ENCODE measurements around the gene COL24A1.
"Not testable (repeated sequence)": the region's sequence is repeated elsewhere in the genome, so short reads cannot be mapped to it uniquely, and the experiment has no call there.

The COL24A1 gene

GRCh38 chr1:86072474-86072873 lies 84.1 kb downstream of the COL24A1 start:
- not testable (repeated sequence) for ATAC-seq, DNase-seq

GRCh38 chr1:86071870-86072269 lies 84.7 kb downstream of the COL24A1 start:
- ATAC-seq, DNase-seq: not testable (repeated sequence)

GRCh38 chr1:86069757-86070145 lies 86.8 kb downstream of the COL24A1 start:
- DNase-seq (no peak), ATAC-seq (no peak)

- DNase-seq (no peak), ATAC-seq (no peak)
Observed at GRCh38 chr1:86068841-86069756, 87.5 kb downstream of the COL24A1 start.

- no peak for DNase-seq
Observed at GRCh38 chr1:86068271-86068721, 88.3 kb downstream of the COL24A1 start.

GRCh38 chr1:86067626-86068025 lies 88.9 kb downstream of the COL24A1 start:
- DNase-seq (no peak), ATAC-seq (no peak)

More at GRCh38 chr1:86068271-86068721, 88.3 kb downstream of the COL24A1 start:
- ATAC-seq = no peak

- ATAC-seq = no peak
- DNase-seq = no peak
Observed at GRCh38 chr1:86064899-86065298, 91.7 kb downstream of the COL24A1 start.

- no peak for ATAC-seq
Observed at GRCh38 chr1:86063721-86064120, 92.9 kb downstream of the COL24A1 start.

GRCh38 chr1:86062453-86062852 lies 94.1 kb downstream of the COL24A1 start:
- no peak for DNase-seq
- ATAC-seq = no peak

More at GRCh38 chr1:86063721-86064120, 92.9 kb downstream of the COL24A1 start:
- no peak for DNase-seq

- no peak for DNase-seq
- ATAC-seq = no peak
Observed at GRCh38 chr1:86061551-86061990, 95.0 kb downstream of the COL24A1 start.

- ATAC-seq (no peak), DNase-seq (no peak)
Observed at GRCh38 chr1:86054396-86054795, 102.2 kb downstream of the COL24A1 start.

GRCh38 chr1:86052948-86053698 lies 103.4 kb downstream of the COL24A1 start:
- no peak for ATAC-seq
- DNase-seq = no peak

- DNase-seq (no peak), ATAC-seq (no peak)
Observed at GRCh38 chr1:86035101-86035500, 121.5 kb downstream of the COL24A1 start.

- DNase-seq (no peak), ATAC-seq (no peak)
Observed at GRCh38 chr1:86030180-86030579, 126.4 kb downstream of the COL24A1 start.

GRCh38 chr1:86018283-86018923 lies 138.2 kb downstream of the COL24A1 start:
- peak; percentile 3 for DNase-seq
- ATAC-seq = no peak

- ATAC-seq = no peak
Observed at GRCh38 chr1:86016076-86016759, 140.4 kb downstream of the COL24A1 start.

GRCh38 chr1:86015375-86015774 lies 141.2 kb downstream of the COL24A1 start:
- no peak for ATAC-seq
- DNase-seq = no peak

More at GRCh38 chr1:86016076-86016759, 140.4 kb downstream of the COL24A1 start:
- DNase-seq = no peak

GRCh38 chr1:86000601-86001000 lies 156.0 kb downstream of the COL24A1 start:
- DNase-seq = no peak
- no peak for ATAC-seq

GRCh38 chr1:85998105-85998855 lies 158.3 kb downstream of the COL24A1 start:
- DNase-seq (no peak), ATAC-seq (no peak)

- no peak for DNase-seq
Observed at GRCh38 chr1:85992791-85993190, 163.8 kb downstream of the COL24A1 start.

GRCh38 chr1:85991261-85991660 lies 165.3 kb downstream of the COL24A1 start:
- ATAC-seq (no peak), DNase-seq (no peak)

More at GRCh38 chr1:85992791-85993190, 163.8 kb downstream of the COL24A1 start:
- ATAC-seq = no peak

All from stimulated activated naive CD8-positive, alpha-beta T cell treated with anti-CD3 and anti-CD28 coated beads, Interleukin-15, Interleukin-2, amounts not matched to agents 100 U/mL and 50 U/mL, for 24 hours (primary cell).